IMR-90 (cell line): Measurements from ENCODE around the gene YEATS4. TPM values are rescaled to one million over a fixed set of nuclear protein-coding genes. Genes with fewer than 3 reads are reported as not detected.

Experiments
- ATAC-seq: fragments of 200-7000 bp; cut with Tn5 transposase; 2 replicates; pipeline ENCODE4 v1.9.1; 2020; ENCODE audit warnings: low read depth, mild to moderate bottlenecking, moderate library complexity
- BruUV-seq: library from RNA; stranded (reverse); fragments of 400-500 nt; replicated peaks from 2 replicates; lab custom pipeline; 2021; lab: Mats Ljungman, UMichigan
- CTCF ChIA-PET: fragments of 300-600 bp; formaldehyde crosslinking; extraction: SDS; loops from one replicate; lab custom pipeline; 2021; ENCODE audit warnings: antibody characterized with exemption; lab: Yijun Ruan, JAX
- POLR2A ChIA-PET: fragments of 300-600 bp; sonication (Branson Sonifier 250); formaldehyde crosslinking; loops from one replicate; lab custom pipeline; 2022; ENCODE audit warnings: antibody characterized with exemption; ENCODE audit not compliant: unreplicated experiment; lab: Charles Lee
- DNase-seq: peaks from one replicate; pipeline ENCODE4 v3.0.0; 2013
- H2AFZ ChIP-seq: replicated peaks from 2 replicates; pipeline ENCODE3; 2013; ENCODE audit warnings: low read length, mild to moderate bottlenecking; ENCODE audit not compliant: poor library complexity
- H2AK5ac ChIP-seq: 2 replicates; pipeline ENCODE4 v1.6.1; 2013; ENCODE audit warnings: low read depth, low read length, inconsistent platforms
- H2AK9ac ChIP-seq: replicated peaks from 2 replicates; pipeline ENCODE3; 2013; ENCODE audit warnings: mild to moderate bottlenecking, low read depth, low read length, moderate library complexity; ENCODE audit not compliant: poor library complexity
- H2BK120ac ChIP-seq: 2 replicates; pipeline ENCODE4 v1.6.1; 2013; ENCODE audit warnings: low read depth, low read length, inconsistent platforms
- H2BK15ac ChIP-seq: 3 replicates; pipeline ENCODE4 v1.6.1; 2013; ENCODE audit warnings: low read depth, low read length, inconsistent platforms
- H2BK20ac ChIP-seq: 2 replicates; pipeline ENCODE4 v1.6.1; 2013; ENCODE audit warnings: low read depth, mild to moderate bottlenecking, inconsistent platforms, low read length, moderate library complexity
- H2BK5ac ChIP-seq: 2 replicates; pipeline ENCODE4 v1.6.1; 2013; ENCODE audit warnings: mild to moderate bottlenecking, low read depth, low read length, inconsistent platforms; ENCODE audit not compliant: poor library complexity, severe bottlenecking
- H3K14ac ChIP-seq: replicated peaks from 2 replicates; pipeline ENCODE4 v1.6.1; 2013; ENCODE audit warnings: low read depth, low read length, inconsistent platforms
- H3K18ac ChIP-seq: 2 replicates; pipeline ENCODE4 v1.6.1; 2013; ENCODE audit warnings: low read depth, low read length, control low read depth
- H3K23ac ChIP-seq: 2 replicates; pipeline ENCODE4 v1.6.1; 2013; ENCODE audit warnings: low read depth, low read length, inconsistent platforms
- H3K27ac ChIP-seq: 2 replicates; pipeline ENCODE4 v1.5.1; 2013; ENCODE audit warnings: mild to moderate bottlenecking, control low read depth, low read length; ENCODE audit not compliant: insufficient read depth
- H3K27me3 ChIP-seq: 2 replicates; pipeline ENCODE4 v1.6.1; 2013; ENCODE audit warnings: low read length; ENCODE audit not compliant: control insufficient read depth, insufficient read depth
- H3K36me3 ChIP-seq: 2 replicates; pipeline ENCODE4 v1.6.1; 2013; ENCODE audit warnings: low read length, mixed read lengths; ENCODE audit not compliant: control insufficient read depth, insufficient read depth
- H3K4ac ChIP-seq: 2 replicates; pipeline ENCODE4 v1.6.1; 2013; ENCODE audit warnings: low read depth, low read length, inconsistent platforms
- H3K4me1 ChIP-seq: 2 replicates; pipeline ENCODE4 v1.6.1; 2013; ENCODE audit warnings: low read length, mixed read lengths; ENCODE audit not compliant: control insufficient read depth, insufficient read depth
- H3K4me2 ChIP-seq: 2 replicates; pipeline ENCODE4 v1.6.1; 2013; ENCODE audit warnings: low read depth, mild to moderate bottlenecking, control low read depth, low read length, moderate library complexity
- H3K4me3 ChIP-seq: 2 replicates; pipeline ENCODE4 v1.5.1; 2013; ENCODE audit warnings: low read depth, mild to moderate bottlenecking, control low read depth, low read length, moderate library complexity; ENCODE audit not compliant: insufficient read depth
- H3K56ac ChIP-seq: 2 replicates; pipeline ENCODE4 v1.6.1; 2013; ENCODE audit warnings: low read length, inconsistent platforms; ENCODE audit not compliant: insufficient read depth; ENCODE audit errors: extremely low read depth
- H3K79me1 ChIP-seq, 2 experiments: 2 replicates each; pipeline ENCODE4 v1.6.1; 2013; ENCODE audit warnings: low read length in 2 of 2, inconsistent platforms in 1 of 2, low read depth in 1 of 2
- H3K9ac ChIP-seq: 2 replicates; pipeline ENCODE4 v1.6.1; 2013; ENCODE audit warnings: low read depth, low read length, control low read depth
- H3K9me1 ChIP-seq: 2 replicates; pipeline ENCODE4 v1.6.1; 2013; ENCODE audit warnings: low read length, inconsistent platforms; ENCODE audit not compliant: insufficient read depth
- H3K9me3 ChIP-seq: 2 replicates; pipeline ENCODE4 v1.6.1; 2013; ENCODE audit warnings: low read length; ENCODE audit not compliant: control insufficient read depth, insufficient read depth
- H4K20me1 ChIP-seq: 2 replicates; pipeline ENCODE4 v1.6.1; 2013; ENCODE audit warnings: low read length, inconsistent platforms; ENCODE audit not compliant: insufficient read depth
- H4K5ac ChIP-seq: 2 replicates; pipeline ENCODE4 v1.6.1; 2013; ENCODE audit warnings: mild to moderate bottlenecking, low read depth, low read length, control low read depth
- H4K8ac ChIP-seq, 2 experiments: 2 replicates each; pipeline ENCODE4 v1.6.1; 2013; ENCODE audit warnings: low read depth in 2 of 2, low read length in 2 of 2, control low read depth in 1 of 2, inconsistent platforms in 1 of 2
- H4K91ac ChIP-seq: 2 replicates; pipeline ENCODE4 v1.6.1; 2013; ENCODE audit warnings: low read depth, low read length, inconsistent platforms; ENCODE audit not compliant: insufficient read depth
- BHLHE40 ChIP-seq: fragments of 150-350 bp; IDR thresholded peaks from 2 replicates; pipeline ENCODE4 v1.6.1; 2016; ENCODE audit warnings: mild to moderate bottlenecking, low read depth, low read length
- CEBPB ChIP-seq: IDR thresholded peaks from 2 replicates; pipeline ENCODE4 v1.6.1; 2012; ENCODE audit warnings: low read depth, low read length, improper control_type of control experiment
- CHD1 ChIP-seq: IDR thresholded peaks from 2 replicates; pipeline ENCODE4 v1.6.1; 2012; ENCODE audit warnings: low read depth, low read length, improper control_type of control experiment
- CTCF ChIP-seq: conservative IDR thresholded peaks from 2 replicates; pipeline ENCODE4 v1.5.1; 2012; ENCODE audit warnings: mild to moderate bottlenecking, low read depth, low read length, improper control_type of control experiment
- ELK1 ChIP-seq: fragments of 150-350 bp; IDR thresholded peaks from 2 replicates; pipeline ENCODE4 v1.6.1; 2016; ENCODE audit warnings: low read depth, mild to moderate bottlenecking, low read length, moderate library complexity, borderline replicate concordance
- FOS ChIP-seq: fragments of 150-350 bp; IDR thresholded peaks from 2 replicates; pipeline ENCODE4 v1.6.1; 2016; ENCODE audit warnings: low read depth, low read length
- MAFK ChIP-seq: IDR thresholded peaks from 2 replicates; pipeline ENCODE4 v1.6.1; 2012; ENCODE audit warnings: low read depth, low read length, improper control_type of control experiment
- MAZ ChIP-seq: IDR thresholded peaks from 2 replicates; pipeline ENCODE4 v1.6.1; 2012; ENCODE audit warnings: low read depth, mild to moderate bottlenecking, low read length, improper control_type of control experiment, moderate library complexity, borderline replicate concordance
- MXI1 ChIP-seq: IDR thresholded peaks from 2 replicates; pipeline ENCODE4 v1.6.1; 2012; ENCODE audit warnings: low read depth, mild to moderate bottlenecking, low read length, moderate library complexity, borderline replicate concordance
- NFE2L2 ChIP-seq: fragments of 150-350 bp; IDR thresholded peaks from 2 replicates; pipeline ENCODE4 v1.6.1; 2016; ENCODE audit warnings: low read depth, mild to moderate bottlenecking, low read length
- POLR2A ChIP-seq: IDR thresholded peaks from 2 replicates; pipeline ENCODE4 v1.6.1; 2012; ENCODE audit warnings: mild to moderate bottlenecking, low read depth, low read length
- RAD21 ChIP-seq: IDR thresholded peaks from 2 replicates; pipeline ENCODE4 v1.6.1; 2012; ENCODE audit warnings: low read length, improper control_type of control experiment
- RCOR1 ChIP-seq: IDR thresholded peaks from 2 replicates; pipeline ENCODE4 v1.6.1; 2012; ENCODE audit warnings: mild to moderate bottlenecking, low read length, improper control_type of control experiment; ENCODE audit not compliant: insufficient replicate concordance
- RFX5 ChIP-seq: IDR thresholded peaks from 2 replicates; pipeline ENCODE4 v1.8.0; 2012; ENCODE audit warnings: low read depth, mild to moderate bottlenecking, low read length, moderate library complexity
- SMC3 ChIP-seq: fragments of 150-350 bp; IDR thresholded peaks from 2 replicates; pipeline ENCODE4 v1.6.1; 2016; ENCODE audit warnings: low read depth, mild to moderate bottlenecking, antibody characterized with exemption, low read length, moderate library complexity
- USF2 ChIP-seq: fragments of 150-350 bp; IDR thresholded peaks from 2 replicates; pipeline ENCODE4 v1.6.1; 2017; ENCODE audit warnings: mild to moderate bottlenecking, antibody characterized with exemption, low read length, low read depth
- WGBS, 2 experiments: methylation state at CpG; one replicate each; pipeline versions ENCODE4 v1.1.5 to v1.1.7; 2013; ENCODE audit warnings: missing lambda C conversion rate in 2 of 2; ENCODE audit not compliant: insufficient read length in 1 of 2; ENCODE audit errors: extremely low coverage in 2 of 2; 5-methylcytosine and 5-hydroxymethylcytosine counted together
- dilution Hi-C: fragments of 300-500 bp; cut with HindIII; formaldehyde crosslinking; loops from one replicate; pipeline ENCODE4 v1.14.3; 2018; ENCODE audit warnings: low sequenced_read_pairs; ENCODE audit not compliant: unreplicated experiment
- in situ Hi-C: fragments of 300-500 bp; cut with MboI; formaldehyde crosslinking; loops from 3 replicates; pipeline ENCODE4 v1.14.3; 2019; ENCODE audit warnings: low sequenced_read_pairs, inconsistent platforms, mixed read lengths
- intact Hi-C: fragments of 100-400 bp; cut with micrococcal nuclease; formaldehyde crosslinking; loops from 2 replicates; pipeline ENCODE4 v1.10.0; 2022
- polyA plus RNA-seq, 3 experiments: library from polyadenylated mRNA; depleted of rRNA; stranded (reverse); fragments of >200 nt; gene quantifications; 2 replicates each; pipeline ENCODE4 v1.2.3, GENCODE V29; 2012; ENCODE audit warnings: low replicate concordance in 1 of 3
- total RNA-seq: library from RNA; depleted of rRNA; stranded (reverse); fragments of >200 nt; gene quantifications from 2 replicates; pipeline ENCODE4 v1.2.3, GENCODE V29; 2012

YEATS4 gene
- total and polyA plus RNA-seq, 2 of the 4 experiments (the other 2 are of a cell fraction) = 6.9 to 15.1 TPM

GRCh38 chr12:69433653-69434052, 74.1 kb downstream of the YEATS4 start:
- Histone ChIP-seq H3K9me1 (no peaks in the 10 kb centered on the region), H3K14ac (no peak overlapping the region), H4K5ac (no peak overlapping the region), H3K18ac (no peak overlapping the region), H2AK9ac (no peak overlapping the region), H3K9ac (no peak overlapping the region), H4K20me1 (no peaks in the 10 kb centered on the region), H3K27ac (no peak overlapping the region), H3K9me3 (no peaks in the 10 kb centered on the region), H2BK20ac (no peak overlapping the region), H2BK15ac (no peak overlapping the region), H2AK5ac (no peak overlapping the region), H2BK120ac (no peak overlapping the region), H4K91ac (no peak overlapping the region), H3K4me2 (no peak overlapping the region), H2BK5ac (no peak overlapping the region), H3K23ac (no peak overlapping the region), H3K79me1 (no peaks in the 10 kb centered on the region), H3K36me3 (no peaks in the 10 kb centered on the region), H3K4ac (no peak overlapping the region), H2AFZ (no peak overlapping the region), H3K27me3 (no peaks in the 10 kb centered on the region), H3K56ac (no peak overlapping the region), H3K4me1 (no peaks in the 10 kb centered on the region), H3K4me3 (no peak overlapping the region), H4K8ac (no peak overlapping the region)
- no TSS peak for BruUV-seq
- dilution Hi-C loops (no loop called here), intact Hi-C loops (no loop called here), in situ Hi-C loops (no loop called here)
- ChIA-PET CTCF (no interaction called here), POLR2A (no interaction called here)
- 100% methylated on average over 1 of the region's 3 CpGs; no CpG with 5 or more reads in 1 of the 2 experiments for WGBS, 2 experiments
- ATAC-seq (no peak), DNase-seq (no peak)
- TF ChIP-seq RCOR1 (no peak), CEBPB (no peak), NFE2L2 (no peak), SMC3 (no peak), MAZ (no peak), CHD1 (no peak), USF2 (no peak), MXI1 (no peak), ELK1 (no peak), RAD21 (no peak), CTCF (no peak), FOS (no peak), POLR2A (no peak), MAFK (no peak), BHLHE40 (no peak), RFX5 (no peak)
